H1 (cell line): Measurements from ENCODE around the gene STAP2. TPM values are rescaled to one million over a fixed set of nuclear protein-coding genes. Genes with fewer than 3 reads are reported as not detected.

Source experiments
- CTCF ChIA-PET: fragments of 300-600 bp; sonication (Branson Sonifier 250); formaldehyde crosslinking; loops from one replicate; lab custom pipeline; 2021; ENCODE audit not compliant: partially characterized antibody; lab: Charles Lee
- POLR2A ChIA-PET: fragments of 300-600 bp; sonication (Branson Sonifier 250); formaldehyde crosslinking; loops from one replicate; lab custom pipeline; 2021; ENCODE audit warnings: inconsistent platforms; ENCODE audit not compliant: partially characterized antibody; lab: Charles Lee
- DNase-seq, 2 experiments: peaks; one replicate each; pipeline versions ENCODE4 v3.0.0 to v3.0.0-alpha.2; 2010 to 2022; ENCODE audit warnings: low spot score in 2 of 2, low read depth in 1 of 2, mixed read lengths in 1 of 2
- FAIRE-seq: peaks from 2 replicates; lab custom pipeline; 2011; peaks lifted over from hg19 to GRCh38; lab: Jason Lieb, UNC
- H2AFZ ChIP-seq: 2 replicates; pipeline ENCODE4 v1.8.1; 2012; ENCODE audit warnings: low read length, inconsistent platforms
- H2AK5ac ChIP-seq: 2 replicates; pipeline ENCODE4 v1.6.1; 2013; ENCODE audit warnings: low read depth, low read length
- H2BK120ac ChIP-seq: replicated peaks from 2 replicates; pipeline ENCODE3; 2013; ENCODE audit warnings: low read depth, low read length, inconsistent platforms
- H2BK12ac ChIP-seq: 2 replicates; pipeline ENCODE4 v1.6.1; 2013; ENCODE audit warnings: low read depth, low read length
- H2BK15ac ChIP-seq: 2 replicates; pipeline ENCODE4 v1.6.1; 2013; ENCODE audit warnings: low read length
- H2BK20ac ChIP-seq: 2 replicates; pipeline ENCODE4 v1.6.1; 2013; ENCODE audit warnings: low read length
- H2BK5ac ChIP-seq: 2 replicates; pipeline ENCODE4 v1.6.1; 2013; ENCODE audit warnings: low read depth, low read length
- H3K14ac ChIP-seq: 2 replicates; pipeline ENCODE4 v1.6.1; 2013; ENCODE audit warnings: inconsistent platforms; ENCODE audit not compliant: insufficient read length
- H3K18ac ChIP-seq: 2 replicates; pipeline ENCODE4 v1.6.1; 2013; ENCODE audit warnings: low read length; ENCODE audit errors: extremely low read depth
- H3K23ac ChIP-seq: 2 replicates; pipeline ENCODE4 v1.6.1; 2013; ENCODE audit warnings: inconsistent platforms; ENCODE audit not compliant: insufficient read length
- H3K23me2 ChIP-seq: 2 replicates; pipeline ENCODE4 v1.6.1; 2013; ENCODE audit warnings: low read depth, low read length
- H3K27ac ChIP-seq: 2 replicates; pipeline ENCODE4 v1.6.1; 2011; ENCODE audit warnings: low read depth, low read length, inconsistent platforms
- H3K27me3 ChIP-seq, 4 experiments: replicated peaks in 1 of 4; 1 replicate in 1 of 4; 2 replicates in 3 of 4; pipeline versions ENCODE4 v1.6.1 to v1.8.1; 2011 to 2013; ENCODE audit warnings: low read length in 3 of 4, mild to moderate bottlenecking in 3 of 4, inconsistent platforms in 2 of 4, mixed read lengths in 2 of 4, moderate library complexity in 1 of 4; ENCODE audit not compliant: control insufficient read depth in 3 of 4, insufficient read depth in 3 of 4; ENCODE audit errors: extremely low read depth in 1 of 4
- H3K36me3 ChIP-seq, 4 experiments: 2 replicates each; pipeline versions ENCODE4 v1.6.1 to v1.8.1; 2011 to 2013; ENCODE audit warnings: mild to moderate bottlenecking in 4 of 4, low read length in 3 of 4, moderate library complexity in 2 of 4, control low read depth in 1 of 4, inconsistent platforms in 1 of 4; ENCODE audit not compliant: insufficient read depth in 4 of 4, control insufficient read depth in 2 of 4
- H3K4ac ChIP-seq: replicated peaks from 2 replicates; pipeline ENCODE3; 2013; ENCODE audit warnings: low read length, low read depth, mixed read lengths, inconsistent platforms; ENCODE audit not compliant: insufficient read length
- H3K4me1 ChIP-seq, 4 experiments: replicated peaks in 1 of 4; 1 replicate in 1 of 4; 2 replicates in 3 of 4; pipeline versions ENCODE4 v1.6.1 to v1.8.1; 2011 to 2013; ENCODE audit warnings: low read length in 3 of 4, inconsistent platforms in 2 of 4, mixed read lengths in 1 of 4; ENCODE audit not compliant: insufficient read depth in 4 of 4, control insufficient read depth in 3 of 4
- H3K4me2 ChIP-seq, 2 experiments: 2 replicates each; pipeline versions ENCODE4 v1.6.1 to v1.8.1; 2011 to 2013; ENCODE audit warnings: low read depth in 2 of 2, low read length in 2 of 2, control low read depth in 1 of 2, inconsistent platforms in 1 of 2, mild to moderate bottlenecking in 1 of 2; ENCODE audit not compliant: insufficient read depth in 1 of 2
- H3K4me3 ChIP-seq, 4 experiments: fragments of 200-600, 300-600 bp in 1 of 4; sonication (generic), shearing (Covaris generic), sonication (Bioruptor Twin) in 1 of 4; 2 replicates each; pipeline versions ENCODE4 v1.5.1 to v1.8.1; 2011 to 2016; ENCODE audit warnings: low read length in 4 of 4, low read depth in 3 of 4, control low read depth in 2 of 4, inconsistent platforms in 2 of 4, mild to moderate bottlenecking in 2 of 4, mixed read lengths in 1 of 4, moderate library complexity in 1 of 4; ENCODE audit not compliant: insufficient read depth in 2 of 4; ENCODE audit errors: extremely low read depth in 1 of 4
- H3K56ac ChIP-seq: replicated peaks from 2 replicates; pipeline ENCODE3; 2013; ENCODE audit warnings: low read depth, mild to moderate bottlenecking, mixed read lengths, low read length, inconsistent platforms; ENCODE audit not compliant: insufficient read length
- H3K79me1 ChIP-seq: 2 replicates; pipeline ENCODE4 v1.6.1; 2013; ENCODE audit warnings: low read depth, low read length, control low read depth
- H3K79me2 ChIP-seq, 2 experiments: 2 replicates each; pipeline versions ENCODE4 v1.6.1 to v1.8.1; 2012 to 2013; ENCODE audit warnings: low read length in 2 of 2, mild to moderate bottlenecking in 2 of 2, inconsistent platforms in 1 of 2; ENCODE audit not compliant: insufficient read depth in 2 of 2, control insufficient read depth in 1 of 2
- H3K9ac ChIP-seq, 4 experiments: replicated peaks in 1 of 4; 1 replicate in 1 of 4; 2 replicates in 3 of 4; pipeline versions ENCODE4 v1.6.1 to v1.8.1; 2011 to 2013; ENCODE audit warnings: low read depth in 3 of 4, low read length in 3 of 4, control low read depth in 2 of 4, mild to moderate bottlenecking in 2 of 4, moderate library complexity in 2 of 4, inconsistent platforms in 1 of 4; ENCODE audit errors: extremely low read depth in 1 of 4
- H3K9me3 ChIP-seq, 2 experiments: 2 replicates each; pipeline versions ENCODE4 v1.6.1 to v1.8.1; 2012 to 2013; ENCODE audit warnings: mild to moderate bottlenecking in 2 of 2, moderate library complexity in 2 of 2, control low read depth in 1 of 2, inconsistent platforms in 1 of 2, low read depth in 1 of 2, low read length in 1 of 2, mixed read lengths in 1 of 2; ENCODE audit not compliant: insufficient read depth in 2 of 2
- H4K20me1 ChIP-seq, 2 experiments: replicated peaks in 1 of 2; 2 replicates each; pipeline versions ENCODE3 to v1.8.1; 2011 to 2013; ENCODE audit warnings: inconsistent platforms in 2 of 2, low read length in 2 of 2, mild to moderate bottlenecking in 1 of 2; ENCODE audit not compliant: insufficient read depth in 2 of 2, control insufficient read depth in 1 of 2
- H4K5ac ChIP-seq: 2 replicates; pipeline ENCODE4 v1.6.1; 2013; ENCODE audit warnings: low read length, low read depth, mixed read lengths, inconsistent platforms; ENCODE audit not compliant: insufficient read length
- H4K8ac ChIP-seq: 2 replicates; pipeline ENCODE4 v1.8.0; 2013; ENCODE audit warnings: mild to moderate bottlenecking, moderate library complexity, low read length, inconsistent platforms; ENCODE audit not compliant: insufficient read depth; ENCODE audit errors: extremely low read depth
- H4K91ac ChIP-seq: replicated peaks from 2 replicates; pipeline ENCODE3; 2013; ENCODE audit warnings: low read length, mixed read lengths, inconsistent platforms; ENCODE audit not compliant: insufficient read length
- ASH2L ChIP-seq: fragments of 200-600, 300-600 bp; sonication (generic); IDR thresholded peaks from one replicate; pipeline ENCODE4 v1.7.1; 2017; ENCODE audit warnings: low read length
- CTCF ChIP-seq, 3 experiments: IDR thresholded peaks; 1 replicate in 2 of 3; 2 replicates in 1 of 3; pipeline versions ENCODE4 v1.5.1 to v1.6.1; 2011; ENCODE audit warnings: low read length in 3 of 3, mild to moderate bottlenecking in 3 of 3, inconsistent platforms in 2 of 3, low read depth in 1 of 3, moderate library complexity in 1 of 3; ENCODE audit not compliant: insufficient read depth in 1 of 3; ENCODE audit errors: control extremely low read depth in 1 of 3
- MAX ChIP-seq: IDR thresholded peaks from 2 replicates; pipeline ENCODE4 v1.6.1; 2012; ENCODE audit warnings: inconsistent platforms
- PHF8 ChIP-seq: fragments of 200-600 bp; sonication (generic); conservative IDR thresholded peaks from 2 replicates; pipeline ENCODE4 v1.7.1; 2012; ENCODE audit warnings: low read depth, mild to moderate bottlenecking, inconsistent platforms, low read length, moderate library complexity
- RAD21 ChIP-seq, 2 experiments: IDR thresholded peaks in 1 of 2; conservative IDR thresholded peaks in 1 of 2; 2 replicates each; pipeline ENCODE4 v1.6.1; 2011; ENCODE audit warnings: low read depth in 2 of 2, low read length in 2 of 2, improper control_type of control experiment in 1 of 2, inconsistent platforms in 1 of 2, mild to moderate bottlenecking in 1 of 2, moderate library complexity in 1 of 2
- SIN3A ChIP-seq, 2 experiments: IDR thresholded peaks in 1 of 2; conservative IDR thresholded peaks in 1 of 2; 2 replicates each; pipeline ENCODE4 v1.6.1; 2011 to 2012; ENCODE audit warnings: low read length in 2 of 2, improper control_type of control experiment in 1 of 2, low read depth in 1 of 2, mild to moderate bottlenecking in 1 of 2
- WGBS, 2 experiments: shearing (Covaris generic) in 1 of 2; methylation state at CpG; one replicate each; pipeline versions ENCODE4 v1.1.6 to v1.1.7; 2013 to 2015; ENCODE audit warnings: low lambda C conversion rate in 2 of 2, mixed read lengths in 2 of 2, inconsistent platforms in 1 of 2, low coverage in 1 of 2, missing lambda C conversion rate in 1 of 2; ENCODE audit not compliant: insufficient replicate concordance in 2 of 2, insufficient coverage in 1 of 2, insufficient read length in 1 of 2; ENCODE audit errors: extremely low coverage in 1 of 2, missing lambda C conversion rate in 1 of 2; 5-methylcytosine and 5-hydroxymethylcytosine counted together
- polyA plus RNA-seq, 7 experiments: library from polyadenylated mRNA; depleted of rRNA in 3 of 7; stranded (reverse) in 5 of 7; unstranded in 2 of 7; fragments of >200 nt in 5 of 7; fragments of 200-250 nt in 2 of 7; gene quantifications; 1 replicate in 5 of 7; 2 replicates in 1 of 7; 4 replicates in 1 of 7; pipeline versions ENCODE4 v1.2.1 to v1.2.3, GENCODE V29; 2011 to 2013; ENCODE audit warnings: missing spikeins in 2 of 7, mixed read lengths in 2 of 7
- total RNA-seq: library from RNA; stranded (reverse); fragmentation: NEBNext Ultra II Directional; extraction: Animal tissue kit (Norgen Biotek cat#: 25700); gene quantifications from 2 replicates; pipeline ENCODE4 v1.2.1, GENCODE V29; 2021

Gene STAP2
- total and polyA plus RNA-seq, 2 of the 8 experiments (the other 6 are each of a cell fraction or from before 2014, with no cell fraction given) = 15.3 to 37.3 TPM

GRCh38 chr19:4297901-4298809 lies 40.5 kb downstream of the STAP2 start:
- H2BK120ac ChIP-seq = no peak overlapping the region
- peak overlapping the region; percentile 24; the same call in 1 of the 2 replicates for H2BK5ac ChIP-seq
- no peak overlapping the region for H4K5ac ChIP-seq
- FAIRE-seq (no peak), DNase-seq (no peak)
- no peak overlapping the region; the same call in 1 of the 2 replicates for H2AFZ ChIP-seq
- H2BK12ac ChIP-seq = peak overlapping the region; percentile 75; the same call in 1 of the 2 replicates
- no peak overlapping the region for H3K4ac ChIP-seq
- H3K36me3 ChIP-seq = no peaks in the 10 kb centered on the region
- no peak overlapping the region for H3K14ac ChIP-seq
- POLR2A ChIA-PET = interaction anchor here (1.0 to 1.3 kb wide), 3 partner anchors 13 to 44 kb away, joined by 3 to 4 read pairs (median 3); no protein-coding TSS in a partner anchor
- H3K79me1 ChIP-seq = no peaks in the 10 kb centered on the region
- H3K79me2 ChIP-seq = no peaks in the 10 kb centered on the region
- no peaks in the 10 kb centered on the region for H3K9me3 ChIP-seq
- H3K9ac ChIP-seq = no peak overlapping the region
- no peak overlapping the region for H3K4me2 ChIP-seq
- H2AK5ac ChIP-seq = no peak overlapping the region
- H3K4me3 ChIP-seq = no peak overlapping the region
- H3K27me3 ChIP-seq = no peaks in the 10 kb centered on the region
- H3K23me2 ChIP-seq = no peaks in the 10 kb centered on the region
- no peak overlapping the region for H4K91ac ChIP-seq
- H3K23ac ChIP-seq = no peak overlapping the region
- H2BK20ac ChIP-seq = no peak overlapping the region; the same call in 1 of the 2 replicates
- CTCF ChIA-PET = interaction anchor here (0.6 to 4.9 kb wide), 8 partner anchors 10 to 58 kb away, joined by 3 to 47 read pairs (median 3); no protein-coding TSS in a partner anchor
- no peak overlapping the region; the same call in 1 of the 2 replicates for H3K27ac ChIP-seq
- H4K20me1 ChIP-seq = no peaks in the 10 kb centered on the region
- 81% methylated on average over 26 of the region's 27 CpGs; no CpG with 5 or more reads in 1 of the 2 experiments for WGBS, 2 experiments
- H3K4me1 ChIP-seq = peaks cover 0 to 14% (median 1%) of the 10 kb centered on the region in 4 experiments; a peak in 5 of 7 replicates
- H2BK15ac ChIP-seq = peak overlapping the region; percentile 72; the same call in 1 of the 2 replicates
- H4K8ac ChIP-seq = peak overlapping the region; percentile 66; the same call in 1 of the 2 replicates
- H3K56ac ChIP-seq = no peak overlapping the region
- H3K18ac ChIP-seq = no peak overlapping the region; the same call in 1 of the 2 replicates
- TF ChIP-seq MAX (no peak), RAD21 (IDR thresholded peaks at IDR 0.05 in 1 of 2, conservative IDR thresholded peaks at IDR 0.05 in 1 of 2; ENCODE audit: low read depth in 2 of 2, low read length in 2 of 2) (peak; percentile 25 to 50; a peak in 3 of 4 replicates), CTCF (IDR thresholded peaks at IDR 0.05; ENCODE audit: control extremely low read depth in 1 of 3, insufficient read depth in 1 of 3, low read depth in 1 of 3, low read length in 3 of 3) (peak; percentile 21 to 40 (median 26)), ASH2L (no peak), SIN3A (conservative IDR thresholded peaks at IDR 0.05 in 1 of 2, IDR thresholded peaks at IDR 0.05 in 1 of 2; ENCODE audit: low read depth in 1 of 2, low read length in 2 of 2) (no peak), PHF8 (no peak)
